Inferior parietal cortex (tissue), 1 donor: ENCODE measurements around the gene PIP5KL1.
A peak's percentile ranks its signal among the peaks of the same experiment; 100 is the strongest.

ENCODE experiments used
- DNase-seq: peaks from one replicate; pipeline ENCODE4 v3.0.0-alpha.2; 2016; ENCODE audit errors: extremely low spot score

The PIP5KL1 gene

GRCh38 chr9:127913682-127914081, 16.9 kb downstream of the PIP5KL1 start:
- no peak for DNase-seq

GRCh38 chr9:127912882-127913281, 17.7 kb downstream of the PIP5KL1 start:
- DNase-seq = no peak

- DNase-seq = no peak
Observed at GRCh38 chr9:127912296-127912695, 18.3 kb downstream of the PIP5KL1 start.

- peak; percentile 38 for DNase-seq
Observed at GRCh38 chr9:127910613-127911205, 19.9 kb downstream of the PIP5KL1 start.

- no peak for DNase-seq
Observed at GRCh38 chr9:127909839-127910273, 20.7 kb downstream of the PIP5KL1 start.

GRCh38 chr9:127908660-127908926, 22.0 kb downstream of the PIP5KL1 start:
- DNase-seq = no peak

GRCh38 chr9:127907867-127908659, 22.5 kb downstream of the PIP5KL1 start:
- DNase-seq = no peak

GRCh38 chr9:127905788-127906191, 24.8 kb downstream of the PIP5KL1 start:
- DNase-seq = no peak

- DNase-seq = no peak
Observed at GRCh38 chr9:127905004-127905728, 25.4 kb downstream of the PIP5KL1 start.

GRCh38 chr9:127904561-127905003, 26.0 kb downstream of the PIP5KL1 start:
- DNase-seq = no peak

GRCh38 chr9:127903557-127904475, 26.8 kb downstream of the PIP5KL1 start:
- DNase-seq = no peak

- peak; percentile 75 for DNase-seq
Observed at GRCh38 chr9:127899128-127899943, 31.2 kb downstream of the PIP5KL1 start, which contains the start of gene ST6GALNAC6. TSS of gene ST6GALNAC6 (minus strand) at chr9:127899603. CDS start at chr9:127897981, 1,622 bp downstream.

GRCh38 chr9:127898433-127899127, 32.0 kb downstream of the PIP5KL1 start:
- DNase-seq = no peak

GRCh38 chr9:127897193-127897692, 33.3 kb downstream of the PIP5KL1 start:
- no peak for DNase-seq

GRCh38 chr9:127896395-127897192, 34.0 kb downstream of the PIP5KL1 start:
- no peak for DNase-seq

- DNase-seq = no peak
Observed at GRCh38 chr9:127895811-127896210, 34.8 kb downstream of the PIP5KL1 start.

GRCh38 chr9:127893392-127893791, 37.2 kb downstream of the PIP5KL1 start:
- no peak for DNase-seq

GRCh38 chr9:127892831-127893230, 37.7 kb downstream of the PIP5KL1 start:
- no peak for DNase-seq

GRCh38 chr9:127890053-127890452, 40.5 kb downstream of the PIP5KL1 start:
- no peak for DNase-seq
